Loucy (cell line): Measurements from ENCODE around the gene PRADC1.

Experiments used
- H2AFZ ChIP-seq: fragments of 200-600 bp; sonication (generic); 2 replicates; pipeline ENCODE4 v1.6.0; 2016; ENCODE audit warnings: antibody characterized with exemption, mild to moderate bottlenecking, low read length, moderate library complexity
- H3F3A ChIP-seq: fragments of 200-600 bp; 2 replicates; pipeline ENCODE4 v1.6.0; 2016; ENCODE audit warnings: antibody characterized with exemption, low read depth, mild to moderate bottlenecking
- H3K27me3 ChIP-seq: fragments of 200-600 bp; sonication (generic); 2 replicates; pipeline ENCODE4 v1.6.1; 2014; ENCODE audit warnings: low read length, mild to moderate bottlenecking; ENCODE audit not compliant: insufficient read depth, poor library complexity, severe bottlenecking
- H3K36me3 ChIP-seq: fragments of 200-600 bp; sonication (generic); 2 replicates; pipeline ENCODE4 v1.6.1; 2016; ENCODE audit warnings: low read length; ENCODE audit not compliant: insufficient read depth
- H3K4me1 ChIP-seq: fragments of 200-600 bp; sonication (generic); 2 replicates; pipeline ENCODE4 v1.5.1; 2014; ENCODE audit warnings: low read length, mild to moderate bottlenecking; ENCODE audit not compliant: insufficient read depth, poor library complexity, severe bottlenecking
- H3K4me2 ChIP-seq: fragments of 200-600 bp; sonication (generic); 2 replicates; pipeline ENCODE4 v1.6.0; 2014; ENCODE audit warnings: antibody characterized with exemption, low read length, low read depth, mild to moderate bottlenecking; ENCODE audit not compliant: poor library complexity, severe bottlenecking
- H3K4me3 ChIP-seq: fragments of 200-600 bp; sonication (generic); 2 replicates; pipeline ENCODE4 v1.5.1; 2014; ENCODE audit warnings: low read length, mild to moderate bottlenecking, mixed read lengths; ENCODE audit not compliant: poor library complexity, severe bottlenecking
- H3K79me2 ChIP-seq: fragments of 200-600 bp; sonication (generic); 2 replicates; pipeline ENCODE4 v1.6.1; 2014; ENCODE audit warnings: low read length; ENCODE audit not compliant: insufficient read depth
- H3K9ac ChIP-seq: fragments of 200-600 bp; sonication (generic); 2 replicates; pipeline ENCODE4 v1.6.0; 2014; ENCODE audit warnings: mild to moderate bottlenecking, low read depth, low read length, moderate library complexity; ENCODE audit not compliant: poor library complexity, severe bottlenecking
- H3K9me2 ChIP-seq: fragments of 200-600 bp; sonication (generic); replicated peaks from 2 replicates; pipeline ENCODE4 v1.6.1; 2016; ENCODE audit warnings: low read depth, low read length, mixed read lengths
- H3K9me3 ChIP-seq: fragments of 200-600 bp; sonication (generic); 2 replicates; pipeline ENCODE4 v1.6.1; 2014; ENCODE audit warnings: mild to moderate bottlenecking, antibody characterized with exemption, low read length, low read depth; ENCODE audit not compliant: insufficient read depth
- H4K20me1 ChIP-seq: fragments of 200-600 bp; sonication (generic); 2 replicates; pipeline ENCODE4 v1.6.0; 2014; ENCODE audit warnings: antibody characterized with exemption, low read length, mild to moderate bottlenecking; ENCODE audit not compliant: insufficient read depth, poor library complexity, severe bottlenecking
- EZH2phosphoT487 ChIP-seq: fragments of 200-600 bp; IDR thresholded peaks from 2 replicates; pipeline ENCODE4 v1.6.1; 2018; ENCODE audit warnings: antibody characterized with exemption, mild to moderate bottlenecking, moderate library complexity, borderline replicate concordance
- TF ChIP-seq, protein P1 (sequence below): fragments of 200-600 bp; sonication (generic); conservative IDR thresholded peaks from 2 replicates; pipeline ENCODE4 v1.5.1; 2014; ENCODE audit warnings: mild to moderate bottlenecking, antibody characterized with exemption, low read length

The PRADC1 gene

DNA sequence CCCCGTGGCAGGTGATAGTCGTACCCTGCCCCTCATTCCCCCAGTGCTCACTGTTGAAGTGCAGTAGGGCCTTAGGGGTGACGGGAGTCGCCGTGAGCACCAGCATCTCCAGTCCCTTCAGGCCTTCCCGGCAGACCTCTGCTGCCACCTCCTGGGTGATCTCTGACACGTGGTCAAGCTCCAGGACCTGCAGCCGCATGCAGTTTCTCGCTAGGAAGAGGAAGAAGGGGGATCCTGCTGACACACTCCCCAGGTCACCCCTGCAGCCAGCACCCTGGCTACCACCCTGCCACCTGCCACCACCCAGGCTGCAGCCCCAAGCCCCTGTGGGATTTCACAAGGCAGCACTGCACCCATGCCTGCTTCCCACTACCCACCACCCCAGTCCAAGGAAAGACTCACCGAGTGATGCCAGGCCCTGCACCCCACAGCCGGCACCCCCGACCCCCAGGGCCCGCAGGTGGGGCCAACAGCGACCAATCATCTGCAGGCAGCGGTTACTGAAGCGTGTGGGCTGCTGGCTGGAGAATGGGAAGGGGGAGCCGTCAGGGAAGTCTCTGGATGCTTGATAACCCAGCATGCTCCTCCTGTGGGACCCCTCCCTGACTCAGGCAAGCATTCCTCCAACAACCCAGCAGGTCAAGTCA lies 27.4 kb upstream of the PRADC1 start:
- Histone ChIP-seq H3K4me2 (no peak overlapping the region), H3F3A (no peaks in the 10 kb centered on the region), H3K4me1 (no peaks in the 10 kb centered on the region), H3K9me2 (no peaks in the 10 kb centered on the region), H3K27me3 (no peaks in the 10 kb centered on the region), H3K9me3 (no peaks in the 10 kb centered on the region), H3K4me3 (no peak overlapping the region), H2AFZ (no peak overlapping the region), H4K20me1 (no peaks in the 10 kb centered on the region), H3K9ac (no peak overlapping the region), H3K79me2 (no peaks in the 10 kb centered on the region), H3K36me3 (peaks cover 56% of the 10 kb centered on the region; the same call in 1 of the 2 replicates)
- TF ChIP-seq, protein P1, sequence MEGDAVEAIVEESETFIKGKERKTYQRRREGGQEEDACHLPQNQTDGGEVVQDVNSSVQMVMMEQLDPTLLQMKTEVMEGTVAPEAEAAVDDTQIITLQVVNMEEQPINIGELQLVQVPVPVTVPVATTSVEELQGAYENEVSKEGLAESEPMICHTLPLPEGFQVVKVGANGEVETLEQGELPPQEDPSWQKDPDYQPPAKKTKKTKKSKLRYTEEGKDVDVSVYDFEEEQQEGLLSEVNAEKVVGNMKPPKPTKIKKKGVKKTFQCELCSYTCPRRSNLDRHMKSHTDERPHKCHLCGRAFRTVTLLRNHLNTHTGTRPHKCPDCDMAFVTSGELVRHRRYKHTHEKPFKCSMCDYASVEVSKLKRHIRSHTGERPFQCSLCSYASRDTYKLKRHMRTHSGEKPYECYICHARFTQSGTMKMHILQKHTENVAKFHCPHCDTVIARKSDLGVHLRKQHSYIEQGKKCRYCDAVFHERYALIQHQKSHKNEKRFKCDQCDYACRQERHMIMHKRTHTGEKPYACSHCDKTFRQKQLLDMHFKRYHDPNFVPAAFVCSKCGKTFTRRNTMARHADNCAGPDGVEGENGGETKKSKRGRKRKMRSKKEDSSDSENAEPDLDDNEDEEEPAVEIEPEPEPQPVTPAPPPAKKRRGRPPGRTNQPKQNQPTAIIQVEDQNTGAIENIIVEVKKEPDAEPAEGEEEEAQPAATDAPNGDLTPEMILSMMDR, result peak; percentile 49
- TF ChIP-seq EZH2phosphoT487, result no peak

DNA sequence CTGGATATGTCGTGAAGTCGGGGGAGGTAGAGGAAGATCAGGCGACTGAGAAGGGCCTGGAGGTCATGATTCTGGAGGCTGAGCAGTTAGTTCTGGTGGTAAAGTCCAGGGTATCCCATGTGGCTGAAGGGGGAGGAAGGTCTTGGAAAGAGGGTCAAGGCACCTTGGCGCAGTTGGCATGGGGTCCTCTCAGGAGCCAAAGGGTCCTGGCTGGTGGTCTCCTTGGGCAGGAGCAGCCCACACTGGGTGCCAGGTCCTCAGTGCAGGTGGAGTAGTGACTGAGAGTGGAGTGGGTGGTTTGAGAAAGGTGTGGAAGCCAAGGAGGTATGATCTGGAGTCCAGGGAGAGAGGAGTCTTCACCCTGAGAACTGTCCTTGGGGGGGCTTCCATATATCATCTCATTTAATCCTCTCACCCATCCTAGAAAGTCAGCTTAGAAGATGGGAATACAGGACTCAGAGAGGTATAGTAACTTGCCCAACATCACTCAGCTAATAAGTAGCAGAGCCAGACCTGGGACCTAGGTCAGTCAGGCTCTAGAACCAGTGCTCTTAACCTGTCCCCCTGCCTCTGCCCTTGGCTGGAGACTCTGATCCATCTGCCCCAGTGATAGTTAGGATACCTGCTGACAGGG lies 26.8 kb upstream of the PRADC1 start:
- TF ChIP-seq EZH2phosphoT487, result no peak
- TF ChIP-seq, protein P1, result no peak
- no peaks in the 10 kb centered on the region for H3K9me2 ChIP-seq
- no peaks in the 10 kb centered on the region for H3K9me3 ChIP-seq
- H3F3A ChIP-seq, result no peaks in the 10 kb centered on the region
- no peaks in the 10 kb centered on the region for H3K79me2 ChIP-seq
- H3K4me2 ChIP-seq, result no peak overlapping the region
- H3K4me3 ChIP-seq, result no peak overlapping the region
- no peaks in the 10 kb centered on the region for H3K4me1 ChIP-seq
- peaks cover 58% of the 10 kb centered on the region; the same call in 1 of the 2 replicates for H3K36me3 ChIP-seq
- H3K9ac ChIP-seq, result no peak overlapping the region
- H3K27me3 ChIP-seq, result no peaks in the 10 kb centered on the region
- H4K20me1 ChIP-seq, result no peaks in the 10 kb centered on the region
- H2AFZ ChIP-seq, result no peak overlapping the region

DNA sequence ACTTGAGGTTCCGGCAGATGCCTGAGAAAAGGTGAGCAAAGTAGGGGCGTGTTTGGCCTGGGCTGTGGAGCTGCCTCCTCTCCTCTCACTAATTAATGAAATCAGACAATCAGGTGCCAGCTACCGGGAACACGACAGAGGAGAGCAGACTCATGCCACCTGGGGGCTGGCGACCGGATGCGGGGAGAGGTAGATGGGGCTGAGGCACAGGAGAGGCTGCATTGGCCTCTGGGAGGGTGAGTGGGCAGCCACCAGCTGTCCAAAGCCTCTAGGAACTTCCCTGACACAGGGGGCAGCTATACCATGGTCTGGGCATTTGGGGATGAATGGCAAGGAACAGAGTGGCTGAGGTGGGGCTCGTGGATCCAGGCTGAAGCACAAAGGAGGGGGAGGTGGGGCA lies 26.2 kb upstream of the PRADC1 start:
- Histone ChIP-seq H3F3A (no peaks in the 10 kb centered on the region), H3K36me3 (peaks cover 58% of the 10 kb centered on the region; the same call in 1 of the 2 replicates), H2AFZ (no peak overlapping the region), H3K9me2 (no peaks in the 10 kb centered on the region), H3K9ac (no peak overlapping the region), H3K4me2 (no peak overlapping the region), H3K79me2 (no peaks in the 10 kb centered on the region), H3K4me1 (no peaks in the 10 kb centered on the region), H3K27me3 (no peaks in the 10 kb centered on the region), H4K20me1 (no peaks in the 10 kb centered on the region), H3K9me3 (no peaks in the 10 kb centered on the region), H3K4me3 (no peak overlapping the region)
- TF ChIP-seq, protein P1, result no peak
- no peak for TF ChIP-seq EZH2phosphoT487
